Type B pancreatic cell (in vitro differentiated cells): ENCODE data around the gene NAA16. TPM values are rescaled to one million over a fixed set of nuclear protein-coding genes. Genes with fewer than 3 reads are reported as not detected.

Experiments used
- DNase-seq: peaks from one replicate; pipeline ENCODE4 v3.0.0; 2021; ENCODE audit warnings: mixed read lengths; ENCODE audit not compliant: unreplicated experiment; ENCODE audit errors: extremely low spot score
- H3K27ac Mint-ChIP-seq: 2 replicates; pipeline ENCODE4 v1.8.0; 2021; ENCODE audit warnings: mild to moderate bottlenecking, mixed read lengths
- H3K27me3 Mint-ChIP-seq: 2 replicates; pipeline ENCODE4 v1.8.0; 2021; ENCODE audit warnings: mixed read lengths
- H3K36me3 Mint-ChIP-seq: 2 replicates; pipeline ENCODE4 v1.8.0; 2021; ENCODE audit warnings: mixed read lengths
- H3K4me1 Mint-ChIP-seq: one replicate; pipeline ENCODE4 v1.8.0; 2021; ENCODE audit warnings: mixed read lengths; ENCODE audit not compliant: unreplicated experiment
- H3K4me3 Mint-ChIP-seq: 2 replicates; pipeline ENCODE4 v1.8.0; 2021; ENCODE audit warnings: mild to moderate bottlenecking, mixed read lengths
- H3K9me3 Mint-ChIP-seq: 2 replicates; pipeline ENCODE4 v1.8.0; 2021; ENCODE audit warnings: mixed read lengths
- total RNA-seq: library from RNA; stranded (reverse); gene quantifications from 2 replicates; pipeline ENCODE4 v1.2.1, GENCODE V29; 2021; ENCODE audit warnings: low replicate concordance
- TF ChIP-seq, protein P1 (sequence below): fragments of 200-600 bp; sonication (generic); conservative IDR thresholded peaks from 2 replicates; pipeline ENCODE4 v1.5.0; 2021; ENCODE audit warnings: antibody characterized with exemption, mild to moderate bottlenecking

Gene NAA16
- total RNA-seq, 1 donor from 2014 or later = 44.6 TPM

DNA sequence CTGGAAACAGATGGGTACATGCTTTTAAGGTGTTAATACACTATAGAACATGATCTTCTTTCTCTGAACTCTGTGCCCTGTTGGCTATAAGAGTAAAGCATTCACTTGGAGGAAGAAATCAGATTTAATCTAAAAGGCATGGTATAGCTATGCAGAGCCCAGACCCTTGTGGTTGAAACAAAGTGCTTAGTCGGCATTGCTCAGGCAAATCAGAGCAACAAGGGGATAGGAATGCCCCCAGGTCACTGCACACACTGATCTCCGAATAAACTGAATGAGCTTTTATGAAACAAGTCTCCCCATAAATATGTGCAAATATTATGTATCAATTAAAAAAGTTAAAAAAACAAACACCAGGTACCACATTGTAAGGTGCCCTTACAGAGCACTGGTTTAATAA, 94.3 kb downstream of the NAA16 start:
- Mint-ChIP-seq H3K4me3 (no peak overlapping the region), H3K4me1 (peaks cover 11% of the 10 kb centered on the region), H3K9me3 (no peaks in the 10 kb centered on the region), H3K27ac (no peak overlapping the region), H3K36me3 (no peaks in the 10 kb centered on the region), H3K27me3 (no peaks in the 10 kb centered on the region)
- TF ChIP-seq, protein P1, sequence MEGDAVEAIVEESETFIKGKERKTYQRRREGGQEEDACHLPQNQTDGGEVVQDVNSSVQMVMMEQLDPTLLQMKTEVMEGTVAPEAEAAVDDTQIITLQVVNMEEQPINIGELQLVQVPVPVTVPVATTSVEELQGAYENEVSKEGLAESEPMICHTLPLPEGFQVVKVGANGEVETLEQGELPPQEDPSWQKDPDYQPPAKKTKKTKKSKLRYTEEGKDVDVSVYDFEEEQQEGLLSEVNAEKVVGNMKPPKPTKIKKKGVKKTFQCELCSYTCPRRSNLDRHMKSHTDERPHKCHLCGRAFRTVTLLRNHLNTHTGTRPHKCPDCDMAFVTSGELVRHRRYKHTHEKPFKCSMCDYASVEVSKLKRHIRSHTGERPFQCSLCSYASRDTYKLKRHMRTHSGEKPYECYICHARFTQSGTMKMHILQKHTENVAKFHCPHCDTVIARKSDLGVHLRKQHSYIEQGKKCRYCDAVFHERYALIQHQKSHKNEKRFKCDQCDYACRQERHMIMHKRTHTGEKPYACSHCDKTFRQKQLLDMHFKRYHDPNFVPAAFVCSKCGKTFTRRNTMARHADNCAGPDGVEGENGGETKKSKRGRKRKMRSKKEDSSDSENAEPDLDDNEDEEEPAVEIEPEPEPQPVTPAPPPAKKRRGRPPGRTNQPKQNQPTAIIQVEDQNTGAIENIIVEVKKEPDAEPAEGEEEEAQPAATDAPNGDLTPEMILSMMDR = no peak
- no peak for DNase-seq

DNA sequence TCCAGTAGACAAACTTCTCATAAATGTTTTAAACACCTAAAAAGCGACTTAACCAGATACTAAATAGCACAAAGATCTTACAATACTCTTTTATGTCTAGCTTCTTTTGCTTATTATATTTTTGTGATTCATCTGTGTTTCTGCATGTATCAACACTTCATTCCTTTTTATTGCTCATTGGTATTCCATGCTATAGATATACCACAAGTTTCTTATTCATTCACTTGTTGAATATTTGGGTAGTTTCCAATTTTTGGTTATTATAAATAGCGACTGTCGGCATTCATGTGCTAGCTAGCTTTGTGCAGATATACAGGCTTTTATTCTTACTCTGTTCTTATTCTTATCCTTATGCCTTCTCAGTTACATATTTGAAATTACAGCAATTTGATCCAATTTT, 96.3 kb downstream of the NAA16 start:
- Mint-ChIP-seq H3K27ac (no peak overlapping the region), H3K36me3 (no peaks in the 10 kb centered on the region), H3K27me3 (no peaks in the 10 kb centered on the region), H3K9me3 (no peaks in the 10 kb centered on the region), H3K4me3 (no peak overlapping the region), H3K4me1 (peaks cover 11% of the 10 kb centered on the region)
- TF ChIP-seq, protein P1 = no peak
- DNase-seq = no peak

DNA sequence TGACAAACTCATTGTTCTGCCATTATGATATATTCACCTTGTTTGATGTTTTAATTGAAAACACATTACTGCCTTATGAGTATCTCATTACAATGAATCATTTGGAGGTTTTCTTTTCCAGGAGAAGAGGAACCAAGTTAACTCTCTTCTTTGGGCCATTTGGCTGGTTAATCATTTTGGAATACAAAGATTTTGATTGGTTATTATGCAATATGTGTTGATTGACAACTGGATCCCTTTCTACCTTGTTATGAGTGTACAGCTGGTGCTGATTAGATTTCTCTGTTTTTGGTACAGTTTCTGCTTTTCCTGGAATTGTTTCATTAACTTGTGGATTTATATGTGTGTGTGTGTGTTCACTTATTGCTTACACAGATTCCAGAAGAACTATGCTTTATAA, 97.1 kb downstream of the NAA16 start:
- Mint-ChIP-seq H3K4me1 (peaks cover 11% of the 10 kb centered on the region), H3K9me3 (no peaks in the 10 kb centered on the region), H3K4me3 (no peak overlapping the region), H3K27me3 (no peaks in the 10 kb centered on the region), H3K36me3 (no peaks in the 10 kb centered on the region), H3K27ac (no peak overlapping the region)
- no peak for DNase-seq
- TF ChIP-seq, protein P1 = no peak

DNA sequence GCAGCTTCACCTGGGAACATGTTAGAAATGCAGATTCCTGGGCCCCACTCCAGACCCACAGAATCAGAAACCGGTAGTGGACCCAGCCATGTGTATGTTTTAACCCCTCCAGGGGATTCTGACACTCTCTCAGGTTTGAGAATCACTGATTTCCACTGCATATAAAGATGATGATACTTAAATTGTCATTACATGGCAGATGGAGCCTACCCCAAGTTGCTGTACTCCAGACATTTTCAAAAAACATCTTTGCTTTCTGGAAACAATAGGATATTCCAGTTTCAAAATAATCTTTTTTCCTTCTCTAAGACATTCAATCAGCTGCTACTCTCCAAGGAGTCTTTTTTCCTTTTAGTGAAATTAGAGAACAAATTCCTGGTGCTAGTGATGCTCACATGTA, 97.7 kb downstream of the NAA16 start:
- TF ChIP-seq, protein P1 = no peak
- Mint-ChIP-seq H3K4me3 (no peak overlapping the region), H3K27me3 (no peaks in the 10 kb centered on the region), H3K9me3 (no peaks in the 10 kb centered on the region), H3K27ac (no peak overlapping the region), H3K36me3 (no peaks in the 10 kb centered on the region), H3K4me1 (peaks cover 11% of the 10 kb centered on the region)
- no peak for DNase-seq

DNA sequence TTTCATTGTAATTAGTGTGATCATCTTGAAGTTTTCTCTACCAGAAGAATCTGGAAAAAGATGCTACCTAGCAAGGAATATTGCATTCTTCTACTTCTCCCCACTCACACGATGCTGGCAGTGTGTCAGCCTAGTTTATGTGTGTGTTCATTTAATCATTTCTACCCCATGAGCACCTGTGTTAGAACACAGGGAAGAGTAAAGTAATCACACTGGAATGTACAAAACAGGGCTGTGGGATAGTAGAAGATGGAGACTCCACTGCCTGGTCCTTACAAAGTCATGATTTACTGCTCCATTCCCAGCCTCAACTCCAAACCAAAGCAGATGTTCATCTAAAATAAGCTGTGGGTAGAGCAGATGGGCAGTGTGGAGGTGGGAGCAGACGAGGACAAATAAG, 98.5 kb downstream of the NAA16 start:
- H3K9me3 Mint-ChIP-seq = no peaks in the 10 kb centered on the region
- H3K27me3 Mint-ChIP-seq = no peaks in the 10 kb centered on the region
- H3K36me3 Mint-ChIP-seq = no peaks in the 10 kb centered on the region
- H3K4me1 Mint-ChIP-seq = peaks cover 10% of the 10 kb centered on the region
- no peak for DNase-seq
- TF ChIP-seq, protein P1 = no peak
- no peak overlapping the region for H3K27ac Mint-ChIP-seq
- no peak overlapping the region for H3K4me3 Mint-ChIP-seq

DNA sequence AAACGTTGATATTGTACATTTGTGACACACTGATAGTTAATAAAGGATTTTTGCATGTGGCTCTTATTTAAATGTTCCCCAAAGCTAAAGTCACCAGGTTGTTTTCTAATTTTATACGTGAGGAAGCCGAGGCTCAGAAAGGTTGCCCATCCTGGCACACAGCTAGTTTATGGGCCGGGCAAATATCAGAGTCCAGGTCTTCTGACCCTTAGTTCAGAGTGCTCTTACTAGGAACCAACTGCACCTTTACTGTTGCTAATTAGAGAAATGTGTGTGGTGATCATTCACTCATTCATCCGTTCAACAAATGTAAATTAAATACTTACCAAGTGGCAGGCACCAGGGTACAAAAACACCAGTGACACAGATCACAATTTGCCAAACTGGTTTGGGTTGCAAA, 100.0 kb downstream of the NAA16 start:
- Mint-ChIP-seq H3K9me3 (no peaks in the 10 kb centered on the region), H3K27ac (no peak overlapping the region), H3K4me3 (no peak overlapping the region), H3K27me3 (no peaks in the 10 kb centered on the region), H3K4me1 (no peaks in the 10 kb centered on the region), H3K36me3 (no peaks in the 10 kb centered on the region)
- TF ChIP-seq, protein P1 = no peak
- DNase-seq = no peak
